Endothelial cell (in vitro differentiated cells): Measurements from ENCODE around the gene SCLT1. TPM values are rescaled to one million over a fixed set of nuclear protein-coding genes. Genes with fewer than 3 reads are reported as not detected.

Experiments used
- DNase-seq: peaks from one replicate; pipeline ENCODE4 v3.0.0; 2021; ENCODE audit warnings: low spot score
- H3K27ac Mint-ChIP-seq: one replicate; pipeline ENCODE4 v1.8.0; 2021; ENCODE audit warnings: mixed read lengths, inconsistent platforms; ENCODE audit not compliant: unreplicated experiment
- H3K27me3 Mint-ChIP-seq: one replicate; pipeline ENCODE4 v1.8.0; 2021; ENCODE audit warnings: mild to moderate bottlenecking, moderate library complexity, mixed read lengths, inconsistent platforms; ENCODE audit not compliant: unreplicated experiment
- H3K36me3 Mint-ChIP-seq: one replicate; pipeline ENCODE4 v1.8.0; 2021; ENCODE audit warnings: mild to moderate bottlenecking, low read depth, mixed read lengths, inconsistent platforms; ENCODE audit not compliant: unreplicated experiment
- H3K4me1 Mint-ChIP-seq: one replicate; pipeline ENCODE4 v1.8.0; 2021; ENCODE audit warnings: mild to moderate bottlenecking, mixed read lengths, inconsistent platforms; ENCODE audit not compliant: unreplicated experiment
- H3K4me3 Mint-ChIP-seq: one replicate; pipeline ENCODE4 v1.8.0; 2021; ENCODE audit warnings: mild to moderate bottlenecking, mixed read lengths, inconsistent platforms; ENCODE audit not compliant: unreplicated experiment
- H3K9me3 Mint-ChIP-seq: one replicate; pipeline ENCODE4 v1.8.0; 2021; ENCODE audit warnings: mixed read lengths, inconsistent platforms; ENCODE audit not compliant: unreplicated experiment
- total RNA-seq: library from RNA; stranded (reverse); fragmentation: NEBNext Ultra II Directional; extraction: Animal tissue kit (Norgen Biotek cat#: 25700); gene quantifications from one replicate; pipeline ENCODE4 v1.2.1, GENCODE V29; 2021; ENCODE audit not compliant: unreplicated experiment
- TF ChIP-seq, protein P1 (sequence below): fragments of 200-600 bp; sonication (generic); IDR thresholded peaks from one replicate; pipeline ENCODE4 v1.5.0; 2021; ENCODE audit warnings: antibody characterized with exemption; ENCODE audit not compliant: unreplicated experiment

SCLT1 gene
- total RNA-seq, 1 donor from 2014 or later = 22.2 TPM

DNA sequence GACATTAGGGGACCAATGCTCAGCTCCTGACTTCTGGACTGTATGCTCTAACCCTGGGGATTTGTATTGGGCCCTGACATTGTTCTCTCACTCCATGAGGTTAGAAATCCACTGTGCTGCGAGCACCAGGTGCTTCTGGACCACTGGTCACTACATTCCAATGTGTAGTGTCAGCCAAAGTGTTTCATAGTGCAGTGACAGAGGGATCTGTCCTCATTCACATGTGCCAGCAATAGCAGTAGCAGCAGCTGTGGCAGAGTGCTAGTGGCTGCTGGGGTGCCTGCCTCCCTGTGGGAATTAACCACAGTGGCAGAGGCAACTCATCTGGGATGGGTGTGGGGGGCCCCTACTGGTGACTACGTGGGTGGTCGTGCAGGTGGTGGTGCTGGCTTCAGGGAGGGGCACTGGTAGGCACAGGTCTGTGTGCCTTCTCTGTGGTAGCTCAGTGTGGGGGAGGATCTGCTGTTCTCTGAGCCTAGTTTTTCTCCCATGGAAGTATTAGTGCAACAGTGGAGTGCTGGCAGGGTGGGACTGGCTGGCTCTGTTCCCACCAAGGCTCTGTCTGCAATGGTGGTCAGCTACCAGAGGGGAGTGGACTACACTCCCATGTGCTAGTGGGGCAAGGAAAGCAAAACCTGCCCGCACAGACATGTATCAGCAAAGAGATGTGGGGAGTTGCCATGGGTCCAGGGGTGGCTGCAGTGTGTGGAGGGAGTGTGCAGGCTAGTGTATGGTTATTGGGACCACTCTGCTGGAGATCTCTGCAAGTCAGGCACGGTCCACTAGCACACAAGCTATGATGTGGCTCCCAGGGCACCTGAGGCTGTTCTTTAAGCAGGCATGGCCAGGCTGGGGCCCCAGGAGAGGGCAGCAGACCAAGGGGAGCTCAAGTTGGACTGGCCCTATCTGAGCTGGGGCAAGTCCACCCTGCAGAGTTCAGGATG lies 78.5 kb downstream of the SCLT1 start:
- Mint-ChIP-seq H3K4me1 (no peaks in the 10 kb centered on the region), H3K9me3 (peaks cover 34% of the 10 kb centered on the region), H3K4me3 (peak overlapping the region; percentile 34), H3K27me3 (no peaks in the 10 kb centered on the region), H3K27ac (no peak overlapping the region), H3K36me3 (peaks cover 57% of the 10 kb centered on the region)
- TF ChIP-seq, protein P1, sequence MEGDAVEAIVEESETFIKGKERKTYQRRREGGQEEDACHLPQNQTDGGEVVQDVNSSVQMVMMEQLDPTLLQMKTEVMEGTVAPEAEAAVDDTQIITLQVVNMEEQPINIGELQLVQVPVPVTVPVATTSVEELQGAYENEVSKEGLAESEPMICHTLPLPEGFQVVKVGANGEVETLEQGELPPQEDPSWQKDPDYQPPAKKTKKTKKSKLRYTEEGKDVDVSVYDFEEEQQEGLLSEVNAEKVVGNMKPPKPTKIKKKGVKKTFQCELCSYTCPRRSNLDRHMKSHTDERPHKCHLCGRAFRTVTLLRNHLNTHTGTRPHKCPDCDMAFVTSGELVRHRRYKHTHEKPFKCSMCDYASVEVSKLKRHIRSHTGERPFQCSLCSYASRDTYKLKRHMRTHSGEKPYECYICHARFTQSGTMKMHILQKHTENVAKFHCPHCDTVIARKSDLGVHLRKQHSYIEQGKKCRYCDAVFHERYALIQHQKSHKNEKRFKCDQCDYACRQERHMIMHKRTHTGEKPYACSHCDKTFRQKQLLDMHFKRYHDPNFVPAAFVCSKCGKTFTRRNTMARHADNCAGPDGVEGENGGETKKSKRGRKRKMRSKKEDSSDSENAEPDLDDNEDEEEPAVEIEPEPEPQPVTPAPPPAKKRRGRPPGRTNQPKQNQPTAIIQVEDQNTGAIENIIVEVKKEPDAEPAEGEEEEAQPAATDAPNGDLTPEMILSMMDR = no peak
- DNase-seq = no peak

DNA sequence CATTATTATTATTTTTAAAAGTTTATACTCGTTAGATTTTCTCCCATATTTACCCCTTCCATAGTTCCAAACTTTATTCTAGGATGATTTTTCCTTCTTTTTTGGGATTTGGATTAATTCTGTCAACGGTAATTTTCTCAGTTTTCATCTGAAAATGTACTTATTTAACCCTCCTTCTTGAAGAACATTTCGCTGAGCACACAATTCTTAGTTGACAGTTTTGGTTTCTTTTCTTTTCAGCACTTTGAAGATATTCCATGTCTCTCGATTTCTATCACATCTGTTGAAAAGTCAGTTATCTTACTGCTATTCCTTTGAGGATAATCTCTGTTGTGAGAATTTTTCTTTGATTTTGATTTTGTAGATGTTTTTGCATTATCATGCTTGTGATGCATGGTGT lies 85.2 kb downstream of the SCLT1 start:
- H3K36me3 Mint-ChIP-seq = peaks cover 26% of the 10 kb centered on the region
- no peaks in the 10 kb centered on the region for H3K27me3 Mint-ChIP-seq
- H3K9me3 Mint-ChIP-seq = peaks cover 19% of the 10 kb centered on the region
- no peak overlapping the region for H3K4me3 Mint-ChIP-seq
- no peak overlapping the region for H3K27ac Mint-ChIP-seq
- no peaks in the 10 kb centered on the region for H3K4me1 Mint-ChIP-seq
- no peak for DNase-seq
- TF ChIP-seq, protein P1 = no peak

DNA sequence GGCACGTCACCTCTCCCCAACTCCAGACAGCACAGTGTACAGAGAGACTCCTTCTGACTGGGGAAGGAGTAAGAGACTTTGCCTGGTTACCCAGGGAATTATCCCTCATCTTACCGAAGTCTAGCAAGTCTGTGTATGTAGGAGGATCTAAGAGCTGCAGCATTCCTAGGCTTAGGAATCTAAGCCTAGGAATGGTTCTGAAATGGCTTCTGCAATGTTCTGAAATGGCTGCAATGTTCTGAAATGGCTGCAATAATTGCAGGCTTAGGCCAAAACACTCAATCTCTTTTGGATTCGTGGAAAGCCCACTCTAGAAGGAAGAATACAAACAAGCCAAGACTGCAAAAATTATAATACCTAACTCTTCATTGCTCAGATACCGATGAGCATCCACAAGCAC lies 106.4 kb downstream of the SCLT1 start:
- Mint-ChIP-seq H3K36me3 (peaks cover 11% of the 10 kb centered on the region), H3K27me3 (no peaks in the 10 kb centered on the region), H3K27ac (no peak overlapping the region), H3K9me3 (no peaks in the 10 kb centered on the region), H3K4me3 (no peak overlapping the region), H3K4me1 (no peaks in the 10 kb centered on the region)
- no peak for DNase-seq
- TF ChIP-seq, protein P1 = no peak

DNA sequence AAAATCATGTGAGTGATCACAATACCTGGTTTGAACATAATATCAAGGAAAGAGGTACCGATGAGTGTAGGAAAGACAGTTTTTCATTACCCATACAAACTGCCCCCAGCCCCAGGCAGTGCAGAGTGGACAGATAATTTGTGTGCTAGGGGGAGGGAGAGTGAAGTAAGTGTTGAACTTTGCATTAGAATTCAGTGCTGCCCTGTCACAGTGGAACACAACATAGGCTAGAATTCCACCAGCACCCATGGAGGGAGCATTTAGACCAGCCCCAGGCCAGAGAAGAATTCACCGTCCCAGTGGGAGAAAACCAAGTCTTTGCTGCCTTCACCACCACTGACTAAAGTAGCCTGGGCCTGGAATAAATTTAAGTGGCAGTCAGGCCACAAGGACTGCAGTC lies 107.3 kb downstream of the SCLT1 start:
- no peak overlapping the region for H3K4me3 Mint-ChIP-seq
- TF ChIP-seq, protein P1 = no peak
- no peak for DNase-seq
- no peaks in the 10 kb centered on the region for H3K27me3 Mint-ChIP-seq
- H3K9me3 Mint-ChIP-seq = no peaks in the 10 kb centered on the region
- no peaks in the 10 kb centered on the region for H3K4me1 Mint-ChIP-seq
- H3K27ac Mint-ChIP-seq = no peak overlapping the region
- H3K36me3 Mint-ChIP-seq = peaks cover 11% of the 10 kb centered on the region
